HG03280 (cell line): ENCODE data around the gene EYA4.

Experiments used
- ATAC-seq: cut with Tn5 transposase; IDR thresholded peaks from one replicate; pipeline ENCODE4 v1.9.1; 2021; ENCODE audit warnings: mild to moderate bottlenecking, moderate library complexity; ENCODE audit not compliant: unreplicated experiment

Gene EYA4

DNA sequence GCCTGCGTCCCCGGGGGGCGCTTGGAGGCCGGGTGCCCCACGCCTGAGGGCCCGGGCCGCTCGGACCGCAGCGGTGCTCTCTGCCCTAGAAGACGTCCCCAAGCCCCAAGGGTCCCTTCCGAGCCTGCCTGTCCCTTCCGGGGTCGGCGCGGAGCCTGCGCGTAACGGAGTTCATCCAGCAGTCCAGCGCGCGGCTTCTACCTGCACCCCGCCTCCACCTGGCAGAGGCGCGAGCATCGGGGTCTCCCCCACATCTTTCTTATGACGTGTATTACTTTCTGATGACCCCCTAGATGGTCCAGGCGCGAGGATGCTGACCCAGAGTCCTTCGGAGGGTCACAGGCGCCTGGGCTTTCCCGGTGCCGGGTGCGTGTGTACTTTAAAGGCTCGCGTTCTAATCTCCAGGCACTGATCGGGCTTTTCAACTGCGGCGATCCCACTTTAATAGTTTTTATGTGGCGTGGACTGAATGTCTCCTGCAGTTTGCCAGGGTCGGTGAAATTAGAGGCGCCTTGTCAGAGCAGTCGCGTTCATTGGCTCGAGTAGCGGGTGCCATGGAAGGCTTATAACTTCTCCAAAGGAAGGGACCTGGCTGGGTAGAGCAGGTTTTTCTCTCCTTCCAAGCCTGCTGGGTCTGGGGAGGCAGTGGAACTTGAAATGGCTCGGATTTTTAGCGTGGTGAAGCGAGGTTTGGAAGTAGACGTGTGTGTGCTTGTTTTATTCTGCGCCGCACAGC lies 912 bp downstream of the EYA4 start:
- ATAC-seq = no peak

- ATAC-seq = no peak
Measured at GRCh38 chr6:133242637-133243585, 1.8 kb downstream of the EYA4 start.

DNA sequence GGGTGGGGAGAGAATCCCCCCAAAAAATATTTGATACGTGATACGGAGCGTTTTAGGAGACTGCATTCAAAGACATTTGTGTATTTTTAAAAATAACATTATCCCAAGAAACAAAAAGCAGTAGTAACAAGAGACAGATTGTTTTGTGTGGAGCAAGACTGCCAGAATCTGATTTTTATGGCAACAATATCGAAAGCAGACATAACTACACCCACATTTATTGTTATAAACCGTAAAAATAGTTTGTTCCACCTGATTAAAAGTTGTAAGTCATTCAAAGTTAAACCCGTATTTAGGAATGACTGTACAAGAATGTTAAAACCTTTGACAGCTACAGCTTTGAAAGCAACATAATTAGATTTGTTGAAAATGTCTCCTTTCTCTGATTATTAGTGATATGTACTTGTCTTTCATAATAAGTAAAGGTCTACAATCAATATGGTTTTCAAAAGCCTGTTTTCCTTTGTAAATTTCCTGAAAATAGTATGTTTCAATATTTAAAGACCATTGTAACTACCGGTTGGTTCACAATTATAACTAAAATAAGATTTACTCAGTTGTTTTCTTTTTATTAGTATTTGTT lies 2.7 kb downstream of the EYA4 start:
- ATAC-seq = no peak

- ATAC-seq = no peak
Measured at GRCh38 chr6:133244519-133244918, 3.4 kb downstream of the EYA4 start.

GRCh38 chr6:133245007-133245406 lies 3.9 kb downstream of the EYA4 start:
- ATAC-seq = no peak

- ATAC-seq = no peak
Measured at GRCh38 chr6:133245422-133245903, 4.3 kb downstream of the EYA4 start.

- no peak for ATAC-seq
Measured at GRCh38 chr6:133247581-133247980, 6.4 kb downstream of the EYA4 start.

- no peak for ATAC-seq
Measured at GRCh38 chr6:133248241-133249001, 7.3 kb downstream of the EYA4 start.

DNA sequence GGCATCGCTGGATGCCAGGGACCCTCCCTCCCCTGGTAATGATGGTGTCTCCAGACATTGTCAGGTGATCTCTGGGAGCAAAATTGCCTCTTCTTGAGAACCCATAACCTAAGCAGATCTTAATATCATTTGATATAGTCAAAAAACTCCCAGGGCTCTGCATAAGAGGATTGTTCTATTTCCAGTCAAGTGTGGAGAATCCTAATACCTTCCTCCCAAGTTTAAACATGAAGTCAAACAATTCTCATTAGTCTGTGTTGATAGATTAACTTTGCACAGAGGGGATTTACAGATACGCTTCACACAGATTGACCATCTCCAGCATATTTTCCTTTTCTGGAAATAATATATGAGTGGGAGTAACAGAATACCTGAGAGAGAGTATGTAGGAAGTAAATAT lies 10.5 kb downstream of the EYA4 start:
- ATAC-seq = no peak

GRCh38 chr6:133254552-133255228 lies 13.5 kb downstream of the EYA4 start:
- no peak for ATAC-seq

DNA sequence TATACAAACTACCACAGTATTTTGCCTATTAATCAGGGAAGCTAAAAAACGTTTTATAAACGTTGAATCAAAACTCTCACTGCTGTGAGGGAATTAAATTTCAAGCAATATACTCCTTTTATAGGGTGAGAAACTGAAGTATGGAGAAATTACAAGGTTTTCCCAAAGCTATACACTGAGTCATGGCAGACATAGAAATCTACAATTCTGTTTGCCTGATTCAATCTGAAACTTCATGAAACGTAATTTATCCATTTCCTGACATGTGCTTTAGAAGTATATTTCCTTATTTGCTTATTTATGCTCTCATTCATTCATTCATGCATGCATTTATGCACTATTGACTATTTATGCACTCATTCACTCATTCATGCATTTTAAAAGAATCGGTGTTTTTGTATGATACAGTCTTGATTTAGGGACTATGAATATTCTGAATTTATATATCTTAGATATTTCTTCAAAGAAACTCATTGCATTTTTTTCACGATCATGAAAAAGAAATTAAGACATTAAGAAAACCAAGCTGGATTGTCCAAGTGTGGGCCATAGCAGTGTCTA lies 16.5 kb downstream of the EYA4 start:
- no peak for ATAC-seq

- ATAC-seq = no peak
Measured at GRCh38 chr6:133259561-133259960, 18.4 kb downstream of the EYA4 start.

GRCh38 chr6:133262804-133263203 lies 21.6 kb downstream of the EYA4 start:
- no peak for ATAC-seq

DNA sequence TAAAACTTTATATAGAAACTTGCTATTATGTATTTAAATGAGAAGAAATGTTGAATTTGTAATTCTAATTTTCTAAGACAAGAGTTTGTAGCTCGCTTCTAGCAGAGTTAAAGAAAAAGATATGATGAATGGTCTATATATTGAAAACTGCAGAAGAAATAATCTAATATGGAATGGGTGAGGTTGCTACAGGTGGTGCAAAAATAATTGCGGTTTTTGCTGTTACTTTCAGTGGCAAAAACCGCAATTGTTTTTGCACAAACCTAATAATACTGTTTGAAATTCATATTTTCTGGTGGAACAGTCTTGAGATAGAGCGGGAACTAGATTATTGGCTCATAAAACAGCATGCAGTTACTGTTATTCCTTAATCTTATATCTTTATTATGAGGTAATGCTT lies 23.9 kb downstream of the EYA4 start:
- ATAC-seq = no peak

- no peak for ATAC-seq
Measured at GRCh38 chr6:133266186-133266585, 25.0 kb downstream of the EYA4 start.

DNA sequence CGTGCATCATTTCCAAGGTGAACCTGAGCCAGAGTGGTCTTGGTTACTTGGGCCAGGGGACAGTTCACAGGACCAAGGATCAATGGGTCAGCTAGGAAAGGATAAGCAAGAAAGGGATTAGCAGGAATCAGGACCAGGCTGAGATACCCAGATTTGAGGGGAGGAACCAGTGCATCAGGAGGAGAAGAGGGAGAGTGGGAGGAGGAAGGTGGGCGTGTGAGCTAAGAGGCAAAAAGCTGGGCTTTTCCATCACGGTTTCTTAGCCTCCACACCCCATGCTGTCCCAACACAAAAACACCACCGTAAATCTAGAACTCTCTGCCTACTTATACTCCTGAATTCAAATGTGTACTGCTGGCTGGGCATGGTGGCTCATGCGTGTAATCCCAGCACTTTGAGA lies 27.5 kb downstream of the EYA4 start:
- ATAC-seq = no peak

DNA sequence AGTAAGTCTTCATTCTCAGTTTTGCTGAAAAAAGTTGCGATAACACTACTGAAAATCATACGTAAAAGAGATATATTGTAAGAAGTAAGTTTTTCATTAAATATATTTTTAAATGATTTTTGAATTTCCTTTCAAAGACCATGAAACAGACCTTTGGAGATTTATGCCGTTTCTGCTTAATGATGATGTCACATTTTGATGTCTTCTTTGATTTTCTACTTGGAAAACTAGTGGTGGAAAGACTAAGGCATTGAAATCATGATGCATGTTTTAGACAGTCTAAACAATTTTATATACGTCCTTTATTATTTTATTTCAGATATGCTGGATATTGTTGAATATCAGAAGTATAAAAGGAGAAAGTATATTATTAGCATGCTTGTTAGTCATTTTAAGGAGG lies 33.7 kb downstream of the EYA4 start:
- no peak for ATAC-seq

DNA sequence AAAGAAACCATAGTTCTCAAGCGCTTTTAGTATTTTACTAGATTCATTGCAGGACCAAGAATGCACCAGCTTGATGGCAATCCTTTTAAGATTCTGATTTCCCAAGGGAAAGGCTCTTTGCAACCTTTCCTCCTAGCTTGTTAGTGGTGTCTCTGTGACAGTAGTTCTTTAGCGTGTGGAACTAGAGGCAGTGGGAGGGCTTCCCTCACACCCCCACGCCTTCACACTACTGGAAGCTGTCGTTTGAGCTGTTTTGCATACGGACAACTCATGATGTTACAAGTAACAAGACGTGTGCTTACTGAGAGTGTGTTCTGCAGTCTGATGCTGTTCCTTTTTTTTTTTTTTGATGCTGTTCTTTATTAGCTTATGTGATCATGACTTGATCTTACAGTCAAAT lies 34.1 kb downstream of the EYA4 start:
- no peak for ATAC-seq

DNA sequence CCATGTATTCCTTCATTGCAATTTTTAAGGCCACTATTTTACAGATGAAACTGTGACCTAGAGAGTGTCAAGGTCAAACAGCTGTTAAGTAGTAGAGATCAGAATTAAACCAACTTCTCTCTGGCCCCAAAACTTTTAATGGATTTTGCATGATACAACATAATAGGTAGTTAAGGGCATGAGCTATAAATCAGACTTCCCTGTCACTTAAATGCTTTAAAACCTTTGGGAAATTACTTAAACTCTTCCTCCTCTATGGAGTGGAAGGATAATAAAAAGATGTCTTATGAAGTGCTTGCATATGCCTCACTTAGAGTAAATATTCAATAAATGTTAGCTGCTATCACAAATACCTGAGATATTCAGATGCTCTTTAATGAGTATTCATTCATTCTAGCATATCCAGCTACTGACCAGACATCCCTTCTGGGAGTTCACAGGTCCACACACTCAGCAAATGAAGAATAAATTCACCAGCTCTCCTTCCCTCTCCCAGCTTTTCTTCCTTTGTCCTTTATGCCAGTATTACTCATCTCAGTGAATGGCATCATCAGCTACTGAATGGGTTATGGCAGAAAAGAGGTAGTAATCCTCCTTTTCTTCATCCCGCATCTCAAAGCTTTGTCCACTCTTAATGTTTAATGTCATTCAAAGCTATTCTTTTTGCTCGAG lies 36.2 kb downstream of the EYA4 start:
- ATAC-seq = no peak
